Measurements from ENCODE around the gene APOBEC4. TPM values are rescaled to one million over a fixed set of nuclear protein-coding genes. Genes with fewer than 3 reads are reported as not detected.

Gene APOBEC4
- polyA plus RNA-seq, 1 of the 3 experiments (the other 2 are of a cell fraction) = not detected

DNA sequence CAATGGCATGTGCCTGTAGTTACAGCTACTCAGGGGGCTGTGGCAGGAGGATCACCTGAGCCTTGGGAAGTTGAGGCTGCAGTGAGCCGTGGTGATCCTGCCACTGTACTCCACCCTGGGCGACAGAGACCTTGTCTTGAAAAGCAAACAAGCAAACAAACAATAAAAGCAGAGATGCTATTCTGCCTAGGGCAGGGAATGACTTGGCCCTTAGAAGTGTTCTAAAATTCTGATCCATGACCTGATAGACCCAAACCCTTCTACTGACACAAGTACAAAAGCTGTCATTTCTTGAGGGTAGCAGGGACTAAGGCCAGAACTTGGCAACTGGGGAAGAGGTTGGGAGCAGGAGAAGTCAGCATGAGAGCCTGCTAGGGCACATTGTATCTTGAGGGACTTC is 47.2 kb downstream of the APOBEC4 start (continued):
- TF ChIP-seq, protein P1, sequence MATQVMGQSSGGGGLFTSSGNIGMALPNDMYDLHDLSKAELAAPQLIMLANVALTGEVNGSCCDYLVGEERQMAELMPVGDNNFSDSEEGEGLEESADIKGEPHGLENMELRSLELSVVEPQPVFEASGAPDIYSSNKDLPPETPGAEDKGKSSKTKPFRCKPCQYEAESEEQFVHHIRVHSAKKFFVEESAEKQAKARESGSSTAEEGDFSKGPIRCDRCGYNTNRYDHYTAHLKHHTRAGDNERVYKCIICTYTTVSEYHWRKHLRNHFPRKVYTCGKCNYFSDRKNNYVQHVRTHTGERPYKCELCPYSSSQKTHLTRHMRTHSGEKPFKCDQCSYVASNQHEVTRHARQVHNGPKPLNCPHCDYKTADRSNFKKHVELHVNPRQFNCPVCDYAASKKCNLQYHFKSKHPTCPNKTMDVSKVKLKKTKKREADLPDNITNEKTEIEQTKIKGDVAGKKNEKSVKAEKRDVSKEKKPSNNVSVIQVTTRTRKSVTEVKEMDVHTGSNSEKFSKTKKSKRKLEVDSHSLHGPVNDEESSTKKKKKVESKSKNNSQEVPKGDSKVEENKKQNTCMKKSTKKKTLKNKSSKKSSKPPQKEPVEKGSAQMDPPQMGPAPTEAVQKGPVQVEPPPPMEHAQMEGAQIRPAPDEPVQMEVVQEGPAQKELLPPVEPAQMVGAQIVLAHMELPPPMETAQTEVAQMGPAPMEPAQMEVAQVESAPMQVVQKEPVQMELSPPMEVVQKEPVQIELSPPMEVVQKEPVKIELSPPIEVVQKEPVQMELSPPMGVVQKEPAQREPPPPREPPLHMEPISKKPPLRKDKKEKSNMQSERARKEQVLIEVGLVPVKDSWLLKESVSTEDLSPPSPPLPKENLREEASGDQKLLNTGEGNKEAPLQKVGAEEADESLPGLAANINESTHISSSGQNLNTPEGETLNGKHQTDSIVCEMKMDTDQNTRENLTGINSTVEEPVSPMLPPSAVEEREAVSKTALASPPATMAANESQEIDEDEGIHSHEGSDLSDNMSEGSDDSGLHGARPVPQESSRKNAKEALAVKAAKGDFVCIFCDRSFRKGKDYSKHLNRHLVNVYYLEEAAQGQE (IDR thresholded peaks at IDR 0.05; ENCODE audit: low read depth, low read length) = no peak
- TF ChIP-seq MXI1 (IDR thresholded peaks at IDR 0.05; ENCODE audit: low read depth, low read length) = no peak
- no peak for TF ChIP-seq SMC3 (IDR thresholded peaks at IDR 0.05; ENCODE audit: low read depth, low read length)
- TF ChIP-seq FOXM1 (IDR thresholded peaks at IDR 0.05; ENCODE audit: low read depth) = no peak
- TF ChIP-seq YY1 (IDR thresholded peaks at IDR 0.05; ENCODE audit: low read depth) = no peak
- no peak for TF ChIP-seq MEF2A (IDR thresholded peaks at IDR 0.05; ENCODE audit: borderline replicate concordance, low read depth)
- no peak for TF ChIP-seq TCF12 (IDR thresholded peaks at IDR 0.05)
- no peak for TF ChIP-seq POLR2AphosphoS5 (IDR thresholded peaks at IDR 0.05; ENCODE audit: low read depth, low read length)
- TF ChIP-seq, protein P2, sequence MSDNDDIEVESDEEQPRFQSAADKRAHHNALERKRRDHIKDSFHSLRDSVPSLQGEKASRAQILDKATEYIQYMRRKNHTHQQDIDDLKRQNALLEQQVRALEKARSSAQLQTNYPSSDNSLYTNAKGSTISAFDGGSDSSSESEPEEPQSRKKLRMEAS (IDR thresholded peaks at IDR 0.05; ENCODE audit: low read depth) = no peak

GRCh38 chr1:183604815-183605214 is 48.3 kb downstream of the APOBEC4 start:
- Histone ChIP-seq H3K36me3 (replicated peaks in 1 of 2; ENCODE audit: control insufficient read depth in 1 of 2, insufficient read depth in 2 of 2, low read length in 1 of 2) (no peaks in the 10 kb centered on the region), H3K4me1 (ENCODE audit: control insufficient read depth in 1 of 2, insufficient read depth in 2 of 2, low read depth in 1 of 2, low read length in 1 of 2) (peaks cover 13 to 27% of the 10 kb centered on the region in 2 experiments), H3K79me2 (ENCODE audit: insufficient read depth) (no peaks in the 10 kb centered on the region), H3K4me3 (ENCODE audit: low read depth in 2 of 2, low read length in 1 of 2) (no peak overlapping the region), H3F3A (replicated peaks; ENCODE audit: insufficient read depth) (peaks cover 41% of the 10 kb centered on the region), H3K4me2 (no peak overlapping the region), H3K27ac (ENCODE audit: low read depth in 2 of 2, low read length in 1 of 2) (peak overlapping the region in 1 of 2 experiments; percentile 98; a peak in 2 of 4 replicates), H3K9ac (no peak overlapping the region), H3K27me3 (ENCODE audit: insufficient read depth) (no peaks in the 10 kb centered on the region), H4K20me1 (ENCODE audit: insufficient read depth) (no peaks in the 10 kb centered on the region), H3K9me2 (no peaks in the 10 kb centered on the region), H2AFZ (ENCODE audit: low read depth) (0 out of 2 replicates have a peak overlapping the region, but pooled peaks have one; percentile 10), H3K9me3 (no peaks in the 10 kb centered on the region)
- ChIA-PET POLR2A (no interaction called here), CTCF (interaction anchor here (1.3 to 1.9 kb wide), 3 partner anchors 28 to 51 kb away, joined by 4 to 6 read pairs (median 5); no protein-coding TSS in a partner anchor)
- no peak for DNase-seq
- WGBS (ENCODE audit: low lambda C conversion rate) = 95% methylated on average over 8 of the region's 8 CpGs
- TF ChIP-seq ZBTB33 (IDR thresholded peaks at IDR 0.05; ENCODE audit: borderline replicate concordance, low read depth) = no peak
- no peak for TF ChIP-seq TEAD4 (IDR thresholded peaks at IDR 0.05; ENCODE audit: borderline replicate concordance, insufficient read depth)
- no peak for TF ChIP-seq GATA2 (CRISPR knock-in tag; IDR thresholded peaks at IDR 0.05)
- TF ChIP-seq, protein P1 (IDR thresholded peaks at IDR 0.05; ENCODE audit: low read depth, low read length) = no peak
- no peak for TF ChIP-seq TCF12 (IDR thresholded peaks at IDR 0.05)
- TF ChIP-seq ELF1 (IDR thresholded peaks at IDR 0.05) = no peak
- no peak for TF ChIP-seq EZH2phosphoT487 (IDR thresholded peaks at IDR 0.05; ENCODE audit: borderline replicate concordance, low read depth)

All from SK-N-SH (cell line).